Omental fat pad (tissue), 4 donors: ENCODE results near the gene DHX57. TPM values are rescaled to one million over a fixed set of nuclear protein-coding genes. Genes with fewer than 3 reads are reported as not detected.

Source experiments
- ATAC-seq: fragments of 150-250 bp; one replicate; pipeline ENCODE4 v1.9.1; 2016; ENCODE audit warnings: mild to moderate bottlenecking, moderate library complexity; ENCODE audit not compliant: low FRiP score
- DNase-seq: peaks from one replicate; pipeline ENCODE4 v3.0.0-alpha.2; 2019; ENCODE audit warnings: low spot score
- CTCF ChIP-seq, 3 donors: fragments of 450-650 bp; IDR thresholded peaks; one replicate each; pipeline ENCODE4 v1.5.1; 2016 to 2017; ENCODE audit warnings: antibody characterized with exemption in 3 of 3, mild to moderate bottlenecking in 3 of 3, moderate library complexity in 2 of 3
- total RNA-seq, 4 donors: library from RNA; depleted of rRNA; stranded (reverse); fragments of >200 nt; gene quantifications; one replicate each; pipeline ENCODE4 v1.1.0, GENCODE V29; 2016

Gene DHX57
- total RNA-seq, 4 donors from 2014 or later, result 7.5 to 15.4 (median 13.7) TPM

- no peak for TF ChIP-seq CTCF (IDR thresholded peaks at IDR 0.05)
- DNase-seq, result no peak
- no peak for ATAC-seq
Measured at GRCh38 chr2:38824906-38825305, 50.8 kb downstream of the DHX57 start.

GRCh38 chr2:38823386-38823785, 52.3 kb downstream of the DHX57 start:
- DNase-seq (no peak), ATAC-seq (no peak)
- no peak for TF ChIP-seq CTCF (IDR thresholded peaks at IDR 0.05)

- no peak for TF ChIP-seq CTCF (IDR thresholded peaks at IDR 0.05)
- DNase-seq, result no peak
Measured at GRCh38 chr2:38818565-38818964, 57.2 kb downstream of the DHX57 start.

GRCh38 chr2:38815936-38816335, 59.8 kb downstream of the DHX57 start:
- no peak for TF ChIP-seq CTCF (IDR thresholded peaks at IDR 0.05)
- no peak for ATAC-seq

More at GRCh38 chr2:38818565-38818964, 57.2 kb downstream of the DHX57 start:
- ATAC-seq, result no peak

GRCh38 chr2:38810488-38810887, 65.2 kb downstream of the DHX57 start:
- no peak for TF ChIP-seq CTCF (IDR thresholded peaks at IDR 0.05)
- DNase-seq (no peak), ATAC-seq (no peak)

More at GRCh38 chr2:38815936-38816335, 59.8 kb downstream of the DHX57 start:
- DNase-seq, result no peak

- DNase-seq (no peak), ATAC-seq (no peak)
- TF ChIP-seq CTCF (IDR thresholded peaks at IDR 0.05), result no peak
Measured at GRCh38 chr2:38808677-38809076, 67.1 kb downstream of the DHX57 start.

GRCh38 chr2:38806733-38807059, 69.0 kb downstream of the DHX57 start:
- DNase-seq, result no peak
- no peak for ATAC-seq
- TF ChIP-seq CTCF (IDR thresholded peaks at IDR 0.05), result no peak
